HepG2 (cell line): ENCODE results near the gene SNX9. TPM values are rescaled to one million over a fixed set of nuclear protein-coding genes. Genes with fewer than 3 reads are reported as not detected.
A peak's percentile ranks its signal among the peaks of the same experiment; 100 is the strongest.

Source experiments
- ARID4A ChIP-seq: sonication (generic); formaldehyde crosslinking; IDR thresholded peaks from 2 replicates; pipeline ENCODE4 v1.5.0; 2020; ENCODE audit warnings: mild to moderate bottlenecking, missing genetic modification reagents, borderline replicate concordance
- ELF3 ChIP-seq: IDR thresholded peaks from 2 replicates; pipeline ENCODE4 v1.6.1; 2016; ENCODE audit warnings: missing genetic modification reagents, missing compliant biosample characterization
- GATAD1 ChIP-seq: IDR thresholded peaks from 2 replicates; pipeline ENCODE4 v1.6.1; 2016; ENCODE audit warnings: missing genetic modification reagents, missing compliant biosample characterization
- HNRNPUL1 ChIP-seq: fragments of 200-400 bp; formaldehyde crosslinking; IDR thresholded peaks from 2 replicates; pipeline ENCODE4 v1.6.1; 2017; ENCODE audit warnings: low read depth, mild to moderate bottlenecking, low read length, moderate library complexity
- IRX3 ChIP-seq: sonication (generic); formaldehyde crosslinking; IDR thresholded peaks from 2 replicates; pipeline ENCODE4 v1.8.1; 2023; ENCODE audit warnings: mild to moderate bottlenecking, low read depth, missing genetic modification reagents, borderline replicate concordance
- KAT8 ChIP-seq: IDR thresholded peaks from 2 replicates; pipeline ENCODE4 v1.6.1; 2016; ENCODE audit warnings: missing genetic modification reagents, missing compliant biosample characterization
- MTA1 ChIP-seq: sonication (generic); formaldehyde crosslinking; IDR thresholded peaks from 2 replicates; pipeline ENCODE4 v1.4.0; 2020; ENCODE audit warnings: missing genetic modification reagents, mild to moderate bottlenecking, borderline replicate concordance
- RBFOX2 ChIP-seq: fragments of 200-400 bp; formaldehyde crosslinking; IDR thresholded peaks from 2 replicates; pipeline ENCODE4 v1.6.1; 2017; ENCODE audit warnings: low read depth, mild to moderate bottlenecking, low read length
- RELA ChIP-seq: sonication (generic); formaldehyde crosslinking; IDR thresholded peaks from 2 replicates; pipeline ENCODE4 v1.4.0; 2020; ENCODE audit warnings: missing genetic modification reagents
- RNF2 ChIP-seq: fragments of 450-650 bp; conservative IDR thresholded peaks from 2 replicates; pipeline ENCODE4 v1.6.1; 2016; ENCODE audit warnings: low read depth
- SP4 ChIP-seq: sonication (generic); formaldehyde crosslinking; IDR thresholded peaks from 2 replicates; pipeline ENCODE4 v1.8.1; 2023; ENCODE audit warnings: mild to moderate bottlenecking, missing genetic modification reagents
- TAF1 ChIP-seq: sonication (generic); formaldehyde crosslinking; IDR thresholded peaks from 2 replicates; pipeline ENCODE4 v1.4.0; 2020; ENCODE audit warnings: missing genetic modification reagents
- TGIF2 ChIP-seq: IDR thresholded peaks from 2 replicates; pipeline ENCODE4 v1.6.1; 2016; ENCODE audit warnings: control low read depth, missing compliant biosample characterization
- ZFP36L1 ChIP-seq: sonication (generic); formaldehyde crosslinking; IDR thresholded peaks from 2 replicates; pipeline ENCODE4 v1.8.0; 2022; ENCODE audit warnings: mild to moderate bottlenecking, missing genetic modification reagents, moderate library complexity
- ZNF207 ChIP-seq: fragments of 450-650 bp; IDR thresholded peaks from 2 replicates; pipeline ENCODE4 v1.6.1; 2016; ENCODE audit warnings: antibody characterized with exemption, borderline replicate concordance
- ZNF430 ChIP-seq: sonication (generic); formaldehyde crosslinking; IDR thresholded peaks from 2 replicates; pipeline ENCODE4 v1.9.0; 2021; ENCODE audit warnings: mild to moderate bottlenecking, missing genetic modification reagents
- polyA plus RNA-seq, 8 experiments: library from polyadenylated mRNA; depleted of rRNA in 3 of 8; stranded (reverse) in 7 of 8; unstranded in 1 of 8; fragments of >200 nt; fragmentation: Illumina TruSeq in 4 of 8; extraction: Trizol in 4 of 8; gene quantifications; 2 replicates each; pipeline versions ENCODE4 v1.2.1 to v1.2.3, GENCODE V29; 2011 to 2016; ENCODE audit warnings: low read depth in 4 of 8, missing spikeins in 1 of 8, mixed read lengths in 1 of 8; ENCODE audit not compliant: insufficient read depth in 1 of 8
- total RNA-seq, 5 experiments: library from RNA; depleted of rRNA; stranded (reverse); fragments of >200 nt; fragmentation: Illumina TruSeq; extraction: Trizol; gene quantifications; 2 replicates each; pipeline ENCODE4 v1.2.3, GENCODE V29; 2016; ENCODE audit warnings: low read depth in 1 of 5
- TF ChIP-seq, protein P1 (sequence below): sonication (generic); formaldehyde crosslinking; IDR thresholded peaks from 2 replicates; pipeline ENCODE4 v1.8.1; 2023; ENCODE audit warnings: mild to moderate bottlenecking, missing genetic modification reagents
- TF ChIP-seq, protein P2 (sequence below): sonication (generic); formaldehyde crosslinking; IDR thresholded peaks from 2 replicates; pipeline ENCODE4 v1.4.0; 2020; ENCODE audit warnings: missing genetic modification reagents, borderline replicate concordance
- TF ChIP-seq, protein P3 (sequence below): sonication (generic); formaldehyde crosslinking; IDR thresholded peaks from 2 replicates; pipeline ENCODE4 v1.9.0; 2021; ENCODE audit warnings: missing genetic modification reagents, borderline replicate concordance

The SNX9 gene
- total and polyA plus RNA-seq, 2 of the 13 experiments (the other 11 are each of a cell fraction or from before 2014, with no cell fraction given), result 21.9 to 36.0 TPM

GRCh38 chr6:157981395-157982101 lies 158.5 kb downstream of the SNX9 start, which contains the start of gene SYNJ2 (continued):
- TF ChIP-seq, protein P1, sequence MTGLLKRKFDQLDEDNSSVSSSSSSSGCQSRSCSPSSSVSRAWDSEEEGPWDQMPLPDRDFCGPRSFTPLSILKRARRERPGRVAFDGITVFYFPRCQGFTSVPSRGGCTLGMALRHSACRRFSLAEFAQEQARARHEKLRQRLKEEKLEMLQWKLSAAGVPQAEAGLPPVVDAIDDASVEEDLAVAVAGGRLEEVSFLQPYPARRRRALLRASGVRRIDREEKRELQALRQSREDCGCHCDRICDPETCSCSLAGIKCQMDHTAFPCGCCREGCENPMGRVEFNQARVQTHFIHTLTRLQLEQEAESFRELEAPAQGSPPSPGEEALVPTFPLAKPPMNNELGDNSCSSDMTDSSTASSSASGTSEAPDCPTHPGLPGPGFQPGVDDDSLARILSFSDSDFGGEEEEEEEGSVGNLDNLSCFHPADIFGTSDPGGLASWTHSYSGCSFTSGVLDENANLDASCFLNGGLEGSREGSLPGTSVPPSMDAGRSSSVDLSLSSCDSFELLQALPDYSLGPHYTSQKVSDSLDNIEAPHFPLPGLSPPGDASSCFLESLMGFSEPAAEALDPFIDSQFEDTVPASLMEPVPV (CRISPR knock-in tag), result peak; percentile 5; the same call in 1 of the 2 replicates
- TF ChIP-seq HNRNPUL1 (0 out of 2 replicates have a peak, but pooled peaks have one; percentile 16), TAF1 (CRISPR knock-in tag) (peak; percentile 40), ZNF430 (CRISPR knock-in tag) (peak; percentile 35; the same call in 1 of the 2 replicates), MTA1 (peak; percentile 28; the same call in 1 of the 2 replicates), IRX3 (CRISPR knock-in tag) (peak; percentile 65), GATAD1 (CRISPR knock-in tag) (no peak; the same call in 1 of the 2 replicates), RNF2 (peak; percentile 49), ARID4A (peak; percentile 75; the same call in 1 of the 2 replicates), SP4 (peak; percentile 72), ZFP36L1 (CRISPR knock-in tag) (0 out of 2 replicates have a peak, but pooled peaks have one; percentile 30), TGIF2 (no peak), RELA (CRISPR knock-in tag) (peak; percentile 9; the same call in 1 of the 2 replicates), KAT8 (0 out of 2 replicates have a peak, but pooled peaks have one; percentile 27), ZNF207 (no peak), RBFOX2 (peak; percentile 94), ELF3 (peak; percentile 81)
- TF ChIP-seq, protein P2, sequence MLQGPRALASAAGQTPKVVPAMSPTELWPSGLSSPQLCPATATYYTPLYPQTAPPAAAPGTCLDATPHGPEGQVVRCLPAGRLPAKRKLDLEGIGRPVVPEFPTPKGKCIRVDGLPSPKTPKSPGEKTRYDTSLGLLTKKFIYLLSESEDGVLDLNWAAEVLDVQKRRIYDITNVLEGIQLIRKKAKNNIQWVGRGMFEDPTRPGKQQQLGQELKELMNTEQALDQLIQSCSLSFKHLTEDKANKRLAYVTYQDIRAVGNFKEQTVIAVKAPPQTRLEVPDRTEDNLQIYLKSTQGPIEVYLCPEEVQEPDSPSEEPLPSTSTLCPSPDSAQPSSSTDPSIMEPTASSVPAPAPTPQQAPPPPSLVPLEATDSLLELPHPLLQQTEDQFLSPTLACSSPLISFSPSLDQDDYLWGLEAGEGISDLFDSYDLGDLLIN, result no peak
- TF ChIP-seq, protein P3, sequence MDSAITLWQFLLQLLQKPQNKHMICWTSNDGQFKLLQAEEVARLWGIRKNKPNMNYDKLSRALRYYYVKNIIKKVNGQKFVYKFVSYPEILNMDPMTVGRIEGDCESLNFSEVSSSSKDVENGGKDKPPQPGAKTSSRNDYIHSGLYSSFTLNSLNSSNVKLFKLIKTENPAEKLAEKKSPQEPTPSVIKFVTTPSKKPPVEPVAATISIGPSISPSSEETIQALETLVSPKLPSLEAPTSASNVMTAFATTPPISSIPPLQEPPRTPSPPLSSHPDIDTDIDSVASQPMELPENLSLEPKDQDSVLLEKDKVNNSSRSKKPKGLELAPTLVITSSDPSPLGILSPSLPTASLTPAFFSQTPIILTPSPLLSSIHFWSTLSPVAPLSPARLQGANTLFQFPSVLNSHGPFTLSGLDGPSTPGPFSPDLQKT, result peak; percentile 37; the same call in 1 of the 2 replicates
